ENCODE data around the gene MORC2. TPM values are rescaled to one million over a fixed set of nuclear protein-coding genes. Genes with fewer than 3 reads are reported as not detected.

The MORC2 gene
- total RNA-seq, 1 experiment from 2014 or later = 36.1 TPM

- no TSS peak for BruUV-seq (replicated peaks)
- TF ChIP-seq CTCF (IDR thresholded peaks at IDR 0.05; ENCODE audit: unreplicated experiment) = no peak
- Mint-ChIP-seq H3K27ac (ENCODE audit: low read depth, unreplicated experiment) (no peak overlapping the region), H3K4me1 (ENCODE audit: insufficient read depth, unreplicated experiment) (no peaks in the 10 kb centered on the region), H3K4me3 (ENCODE audit: unreplicated experiment) (no peak overlapping the region), H3K27me3 (ENCODE audit: insufficient read depth, unreplicated experiment) (no peaks in the 10 kb centered on the region), H3K9me3 (ENCODE audit: unreplicated experiment) (no peaks in the 10 kb centered on the region), H3K36me3 (ENCODE audit: insufficient read depth, unreplicated experiment) (peaks cover 13% of the 10 kb centered on the region)
- DNase-seq (ENCODE audit: unreplicated experiment) = no peak
- ChIA-PET POLR2A (no interaction called here), CTCF (interaction anchor here (0.6 to 1.8 kb wide), 4 partner anchors 8 to 117 kb away, joined by 3 to 9 read pairs (median 3); no protein-coding TSS in a partner anchor)
- intact Hi-C loops (cut with micrococcal nuclease) = no loop called here
Observed at GRCh38 chr22:30881361-30882183, 87.0 kb downstream of the MORC2 start.

GRCh38 chr22:30880847-30881246, 87.7 kb downstream of the MORC2 start:
- Mint-ChIP-seq H3K27me3 (ENCODE audit: insufficient read depth, unreplicated experiment) (no peaks in the 10 kb centered on the region), H3K36me3 (ENCODE audit: insufficient read depth, unreplicated experiment) (peaks cover 13% of the 10 kb centered on the region), H3K4me3 (ENCODE audit: unreplicated experiment) (no peak overlapping the region), H3K27ac (ENCODE audit: low read depth, unreplicated experiment) (no peak overlapping the region), H3K9me3 (ENCODE audit: unreplicated experiment) (no peaks in the 10 kb centered on the region), H3K4me1 (ENCODE audit: insufficient read depth, unreplicated experiment) (no peaks in the 10 kb centered on the region)
- no peak for TF ChIP-seq CTCF (IDR thresholded peaks at IDR 0.05; ENCODE audit: unreplicated experiment)
- ChIA-PET CTCF (interaction anchor here (1.8 kb wide), 1 partner anchor 9 kb away, joined by 9 read pairs; no protein-coding TSS in a partner anchor), POLR2A (no interaction called here)
- no TSS peak for BruUV-seq (replicated peaks)
- intact Hi-C loops (cut with micrococcal nuclease) = no loop called here
- DNase-seq (ENCODE audit: unreplicated experiment) = no peak

GRCh38 chr22:30880181-30880601, 88.4 kb downstream of the MORC2 start:
- peaks cover 13% of the 10 kb centered on the region for H3K36me3 Mint-ChIP-seq (ENCODE audit: insufficient read depth, unreplicated experiment)
- ChIA-PET CTCF (no interaction called here), POLR2A (no interaction called here)
- DNase-seq (ENCODE audit: unreplicated experiment) = no peak
- no peaks in the 10 kb centered on the region for H3K27me3 Mint-ChIP-seq (ENCODE audit: insufficient read depth, unreplicated experiment)
- no peak overlapping the region for H3K4me3 Mint-ChIP-seq (ENCODE audit: unreplicated experiment)
- no peak overlapping the region for H3K27ac Mint-ChIP-seq (ENCODE audit: low read depth, unreplicated experiment)
- H3K9me3 Mint-ChIP-seq (ENCODE audit: unreplicated experiment) = no peaks in the 10 kb centered on the region
- BruUV-seq (replicated peaks) = no TSS peak
- no peaks in the 10 kb centered on the region for H3K4me1 Mint-ChIP-seq (ENCODE audit: insufficient read depth, unreplicated experiment)
- TF ChIP-seq CTCF (IDR thresholded peaks at IDR 0.05; ENCODE audit: unreplicated experiment) = no peak
- intact Hi-C loops (cut with micrococcal nuclease) = no loop called here

GRCh38 chr22:30879415-30879797, 89.2 kb downstream of the MORC2 start:
- TF ChIP-seq CTCF (IDR thresholded peaks at IDR 0.05; ENCODE audit: unreplicated experiment) = no peak
- no peak overlapping the region for H3K27ac Mint-ChIP-seq (ENCODE audit: low read depth, unreplicated experiment)

More at GRCh38 chr22:30879415-30879797, 89.2 kb downstream of the MORC2 start:
- no peaks in the 10 kb centered on the region for H3K27me3 Mint-ChIP-seq (ENCODE audit: insufficient read depth, unreplicated experiment)
- H3K36me3 Mint-ChIP-seq (ENCODE audit: insufficient read depth, unreplicated experiment) = peaks cover 9% of the 10 kb centered on the region
- no peaks in the 10 kb centered on the region for H3K4me1 Mint-ChIP-seq (ENCODE audit: insufficient read depth, unreplicated experiment)
- no peaks in the 10 kb centered on the region for H3K9me3 Mint-ChIP-seq (ENCODE audit: unreplicated experiment)
- ChIA-PET POLR2A (no interaction called here), CTCF (interaction anchor here (0.6 to 1.1 kb wide), 4 partner anchors 10 to 91 kb away, joined by 3 read pairs; no protein-coding TSS in a partner anchor)
- H3K4me3 Mint-ChIP-seq (ENCODE audit: unreplicated experiment) = no peak overlapping the region
- BruUV-seq (replicated peaks) = no TSS peak
- no peak for DNase-seq (ENCODE audit: unreplicated experiment)
- intact Hi-C loops (cut with micrococcal nuclease) = no loop called here
